GM12878 (cell line): Measurements from ENCODE around the gene FOXI2. TPM values are rescaled to one million over a fixed set of nuclear protein-coding genes. Genes with fewer than 3 reads are reported as not detected.

ENCODE experiments used
- ATAC-seq: fragments of 200-7000 bp; cut with Tn5 transposase; 3 replicates; pipeline ENCODE4 v1.9.1; 2020; ENCODE audit warnings: mild to moderate bottlenecking, moderate library complexity
- BruUV-seq: library from RNA; stranded (reverse); fragments of 400-500 nt; replicated peaks from 2 replicates; lab custom pipeline; 2021; lab: Mats Ljungman, UMichigan
- CTCF ChIA-PET: fragments of 300-600 bp; sonication (Branson Sonifier 250); formaldehyde crosslinking; extraction: SDS; loops from one replicate; lab custom pipeline; 2021; ENCODE audit warnings: inconsistent platforms; lab: Yijun Ruan, JAX
- POLR2A ChIA-PET: fragments of 350-600 bp; formaldehyde crosslinking; extraction: SDS; loops from one replicate; lab custom pipeline; 2021; ENCODE audit warnings: inconsistent platforms; lab: Charles Lee
- RAD21 ChIA-PET: fragments of 300-600 bp; sonication (Branson Sonifier 250); formaldehyde crosslinking; loops from one replicate; lab custom pipeline; 2023; ENCODE audit warnings: antibody characterized with exemption; ENCODE audit not compliant: unreplicated experiment; lab: Charles Lee
- SMC1A ChIA-PET: fragments of 300-600 bp; sonication (Branson Sonifier 250); formaldehyde crosslinking; loops from one replicate; lab custom pipeline; 2023; ENCODE audit not compliant: unreplicated experiment, uncharacterized antibody; lab: Charles Lee
- DNase-seq: peaks from one replicate; pipeline ENCODE4 v3.0.0-alpha.2; 2011; ENCODE audit warnings: low read depth, low spot score
- FAIRE-seq: peaks from 3 replicates; lab custom pipeline; 2011; peaks lifted over from hg19 to GRCh38; lab: Jason Lieb, UNC
- H2AFZ ChIP-seq: 2 replicates; pipeline ENCODE4 v1.6.0; 2011; ENCODE audit warnings: low read depth, low read length, control low read depth; ENCODE audit not compliant: control insufficient read depth
- H3K27ac ChIP-seq: 2 replicates; pipeline ENCODE4 v1.5.1; 2011; ENCODE audit warnings: control low read depth; ENCODE audit not compliant: control insufficient read depth, insufficient read depth
- H3K27me3 ChIP-seq, 2 experiments: replicated peaks in 1 of 2; 2 replicates each; pipeline versions ENCODE4 v1.6.0 to v1.6.1; 2011; ENCODE audit warnings: low read length in 1 of 2; ENCODE audit not compliant: control insufficient read depth in 2 of 2, insufficient read depth in 2 of 2
- H3K36me3 ChIP-seq, 2 experiments: 2 replicates each; pipeline ENCODE4 v1.5.1; 2011; ENCODE audit warnings: low read length in 1 of 2; ENCODE audit not compliant: control insufficient read depth in 2 of 2, insufficient read depth in 2 of 2
- H3K4me1 ChIP-seq: 2 replicates; pipeline ENCODE4 v1.6.1; 2011; ENCODE audit warnings: mild to moderate bottlenecking, low read length, moderate library complexity, mixed read lengths; ENCODE audit not compliant: control insufficient read depth, insufficient read depth
- H3K4me2 ChIP-seq: 2 replicates; pipeline ENCODE4 v1.6.0; 2011; ENCODE audit warnings: control low read depth; ENCODE audit not compliant: control insufficient read depth, insufficient read depth
- H3K4me3 ChIP-seq: fragments of 200-600 bp; sonication (generic); 2 replicates; pipeline ENCODE4 v1.5.1; 2016
- H3K79me2 ChIP-seq: 2 replicates; pipeline ENCODE4 v1.6.0; 2011; ENCODE audit warnings: low read length; ENCODE audit not compliant: control insufficient read depth, insufficient read depth
- H3K9ac ChIP-seq: 2 replicates; pipeline ENCODE4 v1.8.0; 2011; ENCODE audit warnings: low read length, control low read depth, mixed read lengths; ENCODE audit not compliant: control insufficient read depth, insufficient read depth
- H3K9me3 ChIP-seq: replicated peaks from 3 replicates; pipeline ENCODE4 v1.5.1; 2011; ENCODE audit warnings: mild to moderate bottlenecking, low read length; ENCODE audit not compliant: control insufficient read depth, insufficient read depth
- H4K20me1 ChIP-seq: 2 replicates; pipeline ENCODE4 v1.6.0; 2011; ENCODE audit not compliant: control insufficient read depth, insufficient read depth
- E4F1 ChIP-seq: fragments of 450-650 bp; IDR thresholded peaks from 2 replicates; pipeline ENCODE4 v1.6.1; 2018; ENCODE audit warnings: borderline replicate concordance, mild to moderate bottlenecking; ENCODE audit not compliant: partially characterized antibody
- ESRRA ChIP-seq: IDR thresholded peaks from 2 replicates; pipeline ENCODE4 v1.6.1; 2012; ENCODE audit warnings: mild to moderate bottlenecking, low read length, improper control_type of control experiment
- FOXK2 ChIP-seq: fragments of 450-650 bp; IDR thresholded peaks from 2 replicates; pipeline ENCODE4 v1.6.1; 2017; ENCODE audit warnings: mild to moderate bottlenecking, moderate library complexity
- FOXM1 ChIP-seq: IDR thresholded peaks from 2 replicates; pipeline ENCODE4 v1.6.1; 2012; ENCODE audit warnings: low read depth, mild to moderate bottlenecking, inconsistent platforms, low read length, moderate library complexity
- HCFC1 ChIP-seq: fragments of 150-350 bp; IDR thresholded peaks from 2 replicates; pipeline ENCODE4 v1.6.1; 2014; ENCODE audit warnings: low read length
- MYC ChIP-seq: IDR thresholded peaks from 2 replicates; pipeline ENCODE4 v1.6.1; 2011; ENCODE audit warnings: mild to moderate bottlenecking, low read length, moderate library complexity, inconsistent platforms; ENCODE audit not compliant: insufficient read depth, insufficient replicate concordance, insufficient read length, severe bottlenecking
- NFIC ChIP-seq: IDR thresholded peaks from 2 replicates; pipeline ENCODE4 v1.6.1; 2012; ENCODE audit warnings: low read depth, mild to moderate bottlenecking, inconsistent platforms, low read length, moderate library complexity
- NFXL1 ChIP-seq: fragments of 450-650 bp; IDR thresholded peaks from 2 replicates; pipeline ENCODE4 v1.6.1; 2017; ENCODE audit warnings: antibody characterized with exemption, mild to moderate bottlenecking, borderline replicate concordance
- NRF1 ChIP-seq: conservative IDR thresholded peaks from 2 replicates; pipeline ENCODE4 v1.6.1; 2011; ENCODE audit warnings: mild to moderate bottlenecking, low read depth, low read length, improper control_type of control experiment
- PAX5 ChIP-seq: IDR thresholded peaks from 2 replicates; pipeline ENCODE4 v1.6.1; 2011; ENCODE audit warnings: low read depth, low read length, borderline replicate concordance
- PBX3 ChIP-seq: IDR thresholded peaks from 2 replicates; pipeline ENCODE4 v1.6.1; 2011; ENCODE audit warnings: mild to moderate bottlenecking, low read depth, low read length, moderate library complexity; ENCODE audit not compliant: insufficient replicate concordance
- POLR2AphosphoS5 ChIP-seq: IDR thresholded peaks from 2 replicates; pipeline ENCODE4 v1.6.1; 2011; ENCODE audit warnings: mild to moderate bottlenecking, low read length, inconsistent platforms
- RBBP5 ChIP-seq: fragments of 200-600 bp; sonication (generic); conservative IDR thresholded peaks from 2 replicates; pipeline ENCODE4 v1.6.1; 2016
- YBX1 ChIP-seq: fragments of 450-650 bp; IDR thresholded peaks from 2 replicates; pipeline ENCODE4 v1.6.1; 2016; ENCODE audit warnings: antibody characterized with exemption
- WGBS: methylation state at CpG from one replicate; pipeline ENCODE4 v1.1.6; 2016; ENCODE audit warnings: low lambda C conversion rate; ENCODE audit not compliant: insufficient replicate concordance, insufficient coverage; ENCODE audit errors: missing lambda C conversion rate; 5-methylcytosine and 5-hydroxymethylcytosine counted together
- in situ Hi-C: fragments of 300-500 bp; cut with MboI; formaldehyde crosslinking; loops from 9 replicates; pipeline ENCODE4 v1.14.3; 2018; ENCODE audit warnings: mixed read lengths
- intact Hi-C: fragments of 100-400 bp; cut with micrococcal nuclease; formaldehyde crosslinking; loops from one replicate; pipeline ENCODE4 v1.14.2; 2022; ENCODE audit not compliant: unreplicated experiment
- polyA plus RNA-seq, 11 experiments: library from polyadenylated mRNA; depleted of rRNA in 4 of 11; unstranded in 6 of 11; stranded (reverse) in 5 of 11; fragments of >200 nt; fragmentation: Nextera tagmentation in 4 of 11; fragmentation: Illumina TruSeq in 1 of 11; extraction: Ambion mirVana in 4 of 11; extraction: Trizol in 1 of 11; gene quantifications; 1 replicate in 1 of 11; 2 replicates in 10 of 11; pipeline versions ENCODE4 v1.2.1 to v1.2.3, GENCODE V29; 2011 to 2016; ENCODE audit warnings: inconsistent platforms in 2 of 11, missing spikeins in 2 of 11, low read depth in 1 of 11
- total RNA-seq, 4 experiments: library from RNA; depleted of rRNA in 3 of 4; stranded (reverse); fragments of >200 nt in 3 of 4; fragmentation: Illumina TruSeq in 1 of 4; extraction: Trizol in 1 of 4; gene quantifications; 2 replicates each; pipeline versions ENCODE4 v1.2.1 to v1.2.3, GENCODE V29; 2013 to 2021
- TF ChIP-seq, protein P1 (sequence below): IDR thresholded peaks from 2 replicates; pipeline ENCODE4 v1.6.1; 2012; ENCODE audit warnings: low read depth, low read length, improper control_type of control experiment

Gene FOXI2
- total and polyA plus RNA-seq, 10 of the 15 experiments (the other 5 are each of a cell fraction or from before 2014, with no cell fraction given): not detected

DNA sequence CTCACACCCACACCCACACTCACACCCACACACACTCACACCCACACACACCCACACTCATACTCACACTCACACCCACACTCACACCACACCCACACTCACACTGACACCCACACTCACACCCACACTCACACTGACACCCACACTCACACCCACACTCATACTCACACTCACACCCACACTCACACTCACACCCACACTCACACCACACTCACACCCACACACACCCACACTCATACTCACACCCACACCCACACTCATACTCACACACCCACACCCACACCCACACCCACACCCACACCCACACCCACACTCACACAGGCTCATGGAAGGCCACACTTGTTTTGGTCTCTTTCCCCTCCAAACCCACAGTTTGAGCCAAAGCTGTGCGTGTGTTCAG is 2.9 kb downstream of the FOXI2 start:
- FAIRE-seq (no peak), DNase-seq (no peak), ATAC-seq (no peak)
- Histone ChIP-seq H3K36me3 (no peaks in the 10 kb centered on the region), H4K20me1 (no peaks in the 10 kb centered on the region), H3K79me2 (no peaks in the 10 kb centered on the region), H3K27ac (no peak overlapping the region), H3K9me3 (peaks cover 2% of the 10 kb centered on the region; the same call in 1 of the 3 replicates), H3K4me1 (no peaks in the 10 kb centered on the region), H3K4me3 (no peak overlapping the region), H3K4me2 (no peak overlapping the region), H3K27me3 (peaks cover 0 to 1% of the 10 kb centered on the region in 2 experiments; a peak in 2 of 4 replicates), H3K9ac (no peak overlapping the region), H2AFZ (no peak overlapping the region)
- ChIA-PET SMC1A (no interaction called here), RAD21 (no interaction called here), POLR2A (no interaction called here), CTCF (no interaction called here)
- BruUV-seq: no TSS peak
- 0% methylated on average over 1 of the region's 1 CpG for WGBS
- intact Hi-C loops (no loop called here), in situ Hi-C loops (no loop called here)
- TF ChIP-seq ESRRA (no peak), POLR2AphosphoS5 (no peak), YBX1 (no peak), NRF1 (no peak)
- TF ChIP-seq, protein P1, sequence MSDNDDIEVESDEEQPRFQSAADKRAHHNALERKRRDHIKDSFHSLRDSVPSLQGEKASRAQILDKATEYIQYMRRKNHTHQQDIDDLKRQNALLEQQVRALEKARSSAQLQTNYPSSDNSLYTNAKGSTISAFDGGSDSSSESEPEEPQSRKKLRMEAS: no peak

GRCh38 chr10:127740596-127740995 is 3.6 kb downstream of the FOXI2 start:
- Histone ChIP-seq H3K4me2 (no peak overlapping the region), H3K27me3 (no peaks in the 10 kb centered on the region), H3K36me3 (no peaks in the 10 kb centered on the region), H3K27ac (no peak overlapping the region), H3K9me3 (peaks cover 2% of the 10 kb centered on the region; the same call in 1 of the 3 replicates), H3K4me3 (no peak overlapping the region), H4K20me1 (no peaks in the 10 kb centered on the region), H3K4me1 (no peaks in the 10 kb centered on the region), H2AFZ (no peak overlapping the region), H3K9ac (no peak overlapping the region), H3K79me2 (no peaks in the 10 kb centered on the region)
- intact Hi-C loops (no loop called here), in situ Hi-C loops (no loop called here)
- SMC1A ChIA-PET: no interaction called here
- DNase-seq: no peak
- ATAC-seq: no peak
- 61% methylated on average over 5 of the region's 5 CpGs for WGBS
- BruUV-seq: no TSS peak
- POLR2A ChIA-PET: no interaction called here
- no peak for FAIRE-seq
- RAD21 ChIA-PET: no interaction called here
- CTCF ChIA-PET: no interaction called here
- TF ChIP-seq PAX5: no peak
- no peak for TF ChIP-seq HCFC1
- TF ChIP-seq PBX3: no peak
- no peak for TF ChIP-seq E4F1
- no peak for TF ChIP-seq FOXK2
- TF ChIP-seq RBBP5: no peak
- no peak for TF ChIP-seq NFIC
- TF ChIP-seq, protein P1: no peak
- no peak for TF ChIP-seq NFXL1
- TF ChIP-seq MYC: no peak
- no peak for TF ChIP-seq FOXM1
